A673 (cell line): ENCODE results near the gene NMRAL1. TPM values are rescaled to one million over a fixed set of nuclear protein-coding genes. Genes with fewer than 3 reads are reported as not detected.

ENCODE experiments used
- BruUV-seq: library from RNA; stranded (reverse); fragments of 400-500 nt; replicated peaks from 2 replicates; lab custom pipeline; 2021; lab: Mats Ljungman, UMichigan
- CTCF ChIA-PET: fragments of 300-600 bp; sonication (Branson Sonifier 250); formaldehyde crosslinking; loops from one replicate; lab custom pipeline; 2022; ENCODE audit warnings: antibody characterized with exemption; lab: Charles Lee
- POLR2A ChIA-PET: fragments of 300-600 bp; sonication (Branson Sonifier 250); formaldehyde crosslinking; loops from one replicate; lab custom pipeline; 2022; ENCODE audit warnings: antibody characterized with exemption; ENCODE audit not compliant: low non-redundant PET; lab: Charles Lee
- DNase-seq: peaks from one replicate; pipeline ENCODE4 v3.0.0-alpha.2; 2015; ENCODE audit warnings: low spot score
- H3K27ac ChIP-seq: fragments of 200-600 bp; sonication (generic); 2 replicates; pipeline ENCODE4 v1.5.1; 2016; ENCODE audit warnings: mixed run types, low read depth, mild to moderate bottlenecking, mixed read lengths, antibody characterized with exemption, low read length; ENCODE audit not compliant: poor library complexity, severe bottlenecking
- H3K27me3 ChIP-seq: fragments of 200-600 bp; sonication (generic); replicated peaks from 2 replicates; pipeline ENCODE4 v1.6.1; 2017; ENCODE audit warnings: mixed run types, low read depth, mild to moderate bottlenecking, mixed read lengths, antibody characterized with exemption, low read length; ENCODE audit not compliant: insufficient read depth, poor library complexity
- H3K36me3 ChIP-seq: fragments of 200-600 bp; sonication (generic); 2 replicates; pipeline ENCODE4 v1.6.1; 2016; ENCODE audit warnings: mixed run types, mild to moderate bottlenecking, mixed read lengths, antibody characterized with exemption, low read length; ENCODE audit not compliant: insufficient read depth, poor library complexity, severe bottlenecking
- H3K4me1 ChIP-seq: fragments of 200-600 bp; sonication (generic); 2 replicates; pipeline ENCODE4 v1.6.1; 2017; ENCODE audit warnings: mixed run types, mild to moderate bottlenecking, mixed read lengths, antibody characterized with exemption, low read length; ENCODE audit not compliant: insufficient read depth, poor library complexity, severe bottlenecking
- H3K4me3 ChIP-seq: fragments of 200-600 bp; sonication (generic); 2 replicates; pipeline ENCODE4 v1.5.1; 2016; ENCODE audit warnings: low read depth, mixed run types, mild to moderate bottlenecking, mixed read lengths, low read length; ENCODE audit not compliant: poor library complexity, severe bottlenecking
- H3K9me3 ChIP-seq: fragments of 200-600 bp; sonication (generic); 2 replicates; pipeline ENCODE4 v1.6.1; 2016; ENCODE audit warnings: mixed run types, low read depth, mild to moderate bottlenecking, mixed read lengths, antibody characterized with exemption, low read length; ENCODE audit not compliant: poor library complexity, severe bottlenecking
- EZH2 ChIP-seq: fragments of 200-600 bp; sonication (generic); IDR thresholded peaks from 2 replicates; pipeline ENCODE4 v1.6.1; 2017; ENCODE audit warnings: borderline replicate concordance, low read depth, mild to moderate bottlenecking, mixed read lengths, antibody characterized with exemption, low read length; ENCODE audit not compliant: poor library complexity, severe bottlenecking
- intact Hi-C: fragments of 100-400 bp; cut with micrococcal nuclease; formaldehyde crosslinking; loops from one replicate; pipeline ENCODE4 v1.10.0; 2022; ENCODE audit not compliant: unreplicated experiment
- total RNA-seq: library from RNA; stranded (reverse); gene quantifications from 2 replicates; pipeline ENCODE4 v1.2.3, GENCODE V29; 2021
- TF ChIP-seq, protein P1 (sequence below): fragments of 300-800, 200-600 bp; sonication (generic); conservative IDR thresholded peaks from 2 replicates; pipeline ENCODE4 v1.5.1; 2017; ENCODE audit warnings: low read depth, mild to moderate bottlenecking, antibody characterized with exemption, low read length, moderate library complexity, mixed read lengths

Gene NMRAL1
- total RNA-seq, 1 experiment from 2014 or later, result 85.8 TPM

GRCh38 chr16:4495766-4496165, 21.3 kb upstream of the NMRAL1 start:
- Histone ChIP-seq H3K36me3 (no peaks in the 10 kb centered on the region), H3K4me3 (no peak overlapping the region), H3K9me3 (no peaks in the 10 kb centered on the region), H3K27me3 (no peaks in the 10 kb centered on the region), H3K4me1 (peaks cover 5% of the 10 kb centered on the region), H3K27ac (no peak overlapping the region)
- ChIA-PET CTCF (no interaction called here), POLR2A (no interaction called here)
- no TSS peak for BruUV-seq
- DNase-seq, result no peak
- intact Hi-C loops, result no loop called here
- no peak for TF ChIP-seq EZH2
- TF ChIP-seq, protein P1, sequence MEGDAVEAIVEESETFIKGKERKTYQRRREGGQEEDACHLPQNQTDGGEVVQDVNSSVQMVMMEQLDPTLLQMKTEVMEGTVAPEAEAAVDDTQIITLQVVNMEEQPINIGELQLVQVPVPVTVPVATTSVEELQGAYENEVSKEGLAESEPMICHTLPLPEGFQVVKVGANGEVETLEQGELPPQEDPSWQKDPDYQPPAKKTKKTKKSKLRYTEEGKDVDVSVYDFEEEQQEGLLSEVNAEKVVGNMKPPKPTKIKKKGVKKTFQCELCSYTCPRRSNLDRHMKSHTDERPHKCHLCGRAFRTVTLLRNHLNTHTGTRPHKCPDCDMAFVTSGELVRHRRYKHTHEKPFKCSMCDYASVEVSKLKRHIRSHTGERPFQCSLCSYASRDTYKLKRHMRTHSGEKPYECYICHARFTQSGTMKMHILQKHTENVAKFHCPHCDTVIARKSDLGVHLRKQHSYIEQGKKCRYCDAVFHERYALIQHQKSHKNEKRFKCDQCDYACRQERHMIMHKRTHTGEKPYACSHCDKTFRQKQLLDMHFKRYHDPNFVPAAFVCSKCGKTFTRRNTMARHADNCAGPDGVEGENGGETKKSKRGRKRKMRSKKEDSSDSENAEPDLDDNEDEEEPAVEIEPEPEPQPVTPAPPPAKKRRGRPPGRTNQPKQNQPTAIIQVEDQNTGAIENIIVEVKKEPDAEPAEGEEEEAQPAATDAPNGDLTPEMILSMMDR, result no peak

DNA sequence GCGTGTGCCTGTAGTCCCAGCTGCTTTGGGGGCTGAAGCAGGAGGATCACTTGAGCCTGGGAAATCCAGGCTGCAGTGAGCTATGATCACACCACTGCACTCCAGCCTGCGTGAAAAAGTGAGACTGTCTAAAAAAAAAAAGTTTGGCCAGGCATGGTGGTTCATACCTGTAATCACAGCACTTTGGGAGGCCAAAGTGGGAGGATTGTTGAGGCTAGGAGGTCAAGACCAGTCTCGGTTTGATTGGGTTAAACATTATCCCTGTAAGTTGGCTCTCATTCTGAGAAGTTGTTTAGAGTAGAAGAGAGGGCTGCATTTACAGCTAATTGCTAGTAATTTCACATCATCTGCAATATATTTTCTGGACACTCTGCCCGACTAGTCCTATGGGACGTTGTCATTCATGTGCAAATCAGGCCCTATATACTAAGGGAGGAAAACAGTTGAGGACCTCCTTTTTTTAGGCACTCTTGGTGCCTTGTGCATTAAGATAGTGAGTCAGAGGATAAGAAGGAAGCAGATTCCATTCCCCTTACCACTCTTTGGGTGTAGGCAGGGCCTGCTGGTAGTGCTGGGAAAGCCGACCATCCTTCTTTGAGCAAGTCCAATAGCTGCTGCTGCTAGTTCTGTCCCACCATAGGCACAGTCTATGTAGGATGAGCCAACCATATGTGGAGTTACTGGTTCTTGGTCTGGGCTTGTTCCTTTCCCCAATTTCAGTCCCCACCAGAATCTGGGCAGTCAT, 20.5 kb upstream of the NMRAL1 start:
- Histone ChIP-seq H3K9me3 (no peaks in the 10 kb centered on the region), H3K27me3 (no peaks in the 10 kb centered on the region), H3K4me1 (peaks cover 5% of the 10 kb centered on the region), H3K4me3 (no peak overlapping the region), H3K27ac (peak overlapping the region; percentile 37), H3K36me3 (no peaks in the 10 kb centered on the region)
- ChIA-PET CTCF (interaction anchor here (0.6 kb wide), 1 partner anchor 9 kb away, joined by 4 read pairs; no protein-coding TSS in a partner anchor), POLR2A (no interaction called here)
- intact Hi-C loops, result no loop called here
- peak; percentile 69 for DNase-seq
- TF ChIP-seq, protein P1, result no peak
- no peak for TF ChIP-seq EZH2
- no TSS peak for BruUV-seq

DNA sequence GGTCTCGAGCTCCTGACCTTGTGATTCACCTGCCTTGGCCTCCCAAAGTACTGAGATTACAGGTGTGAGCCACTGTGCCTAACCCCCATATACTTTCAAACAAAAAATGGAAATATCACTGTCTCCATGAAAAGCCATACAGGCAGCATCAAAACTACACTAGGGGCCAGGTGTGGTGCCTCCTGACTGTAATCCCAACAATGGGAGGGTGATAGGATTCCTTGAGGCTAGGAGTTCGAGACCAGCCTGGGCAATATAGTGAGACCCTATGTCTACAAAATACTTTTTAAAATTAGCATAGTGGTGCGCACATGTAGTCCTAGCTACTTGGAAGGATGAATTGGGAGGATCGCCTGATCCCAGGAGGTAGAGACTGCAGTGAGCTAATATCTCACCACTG, 17.5 kb upstream of the NMRAL1 start:
- no TSS peak for BruUV-seq
- no peak for DNase-seq
- Histone ChIP-seq H3K27me3 (no peaks in the 10 kb centered on the region), H3K9me3 (no peaks in the 10 kb centered on the region), H3K4me3 (no peak overlapping the region), H3K4me1 (peaks cover 5% of the 10 kb centered on the region), H3K27ac (no peak overlapping the region), H3K36me3 (no peaks in the 10 kb centered on the region)
- POLR2A ChIA-PET, result no interaction called here
- no peak for TF ChIP-seq EZH2
- TF ChIP-seq, protein P1, result no peak
- intact Hi-C loops, result no loop called here
- CTCF ChIA-PET, result no interaction called here
